SU-DHL-6 (cell line): Measurements from ENCODE around the gene KLHDC7B.
A peak's percentile ranks its signal among the peaks of the same experiment; 100 is the strongest.

Experiments used
- CTCF ChIP-seq: fragments of 200-600 bp; sonication (generic); IDR thresholded peaks from one replicate; pipeline ENCODE4 v1.5.1; 2017; ENCODE audit warnings: antibody characterized with exemption, mild to moderate bottlenecking, low read length, moderate library complexity; ENCODE audit not compliant: insufficient read depth, poor library complexity, severe bottlenecking
- EZH2phosphoT487 ChIP-seq: fragments of 200-600 bp; sonication (generic), shearing (Covaris generic); conservative IDR thresholded peaks from 2 replicates; pipeline ENCODE4 v1.6.1; 2018; ENCODE audit warnings: mild to moderate bottlenecking, antibody characterized with exemption, low read length, moderate library complexity, mixed read lengths

GRCh38 chr22:50525858-50526107 is 19.9 kb upstream of the KLHDC7B start:
- TF ChIP-seq EZH2phosphoT487: no peak
- TF ChIP-seq CTCF: peak; percentile 38
